NCI-H345 (cell line): ENCODE measurements around the gene FGFR4.

Source experiments
- DNase-seq: peaks from one replicate; lab custom pipeline; 2025; lab: John Stamatoyannopoulos, UW

FGFR4 gene

GRCh38 chr5:177085985-177086653, 596 bp upstream of the FGFR4 start:
- no peak for DNase-seq

GRCh38 chr5:177087398-177088005, 787 bp downstream of the FGFR4 start:
- DNase-seq = no peak

GRCh38 chr5:177089127-177089526, 2.4 kb downstream of the FGFR4 start:
- DNase-seq = no peak

GRCh38 chr5:177089825-177090641, 3.3 kb downstream of the FGFR4 start:
- no peak for DNase-seq

- DNase-seq = no peak
Observed at GRCh38 chr5:177090813-177091212, 4.1 kb downstream of the FGFR4 start.

- DNase-seq = no peak
Observed at GRCh38 chr5:177091232-177091631, 4.5 kb downstream of the FGFR4 start.

GRCh38 chr5:177092178-177093081, 5.7 kb downstream of the FGFR4 start:
- no peak for DNase-seq

GRCh38 chr5:177093082-177093712, 6.5 kb downstream of the FGFR4 start:
- DNase-seq = no peak

GRCh38 chr5:177093803-177094202, 7.1 kb downstream of the FGFR4 start:
- DNase-seq = no peak

GRCh38 chr5:177094224-177095087, 7.7 kb downstream of the FGFR4 start:
- no peak for DNase-seq

GRCh38 chr5:177095088-177095669, 8.5 kb downstream of the FGFR4 start:
- DNase-seq = no peak

- DNase-seq = no peak
Observed at GRCh38 chr5:177096162-177097015, 9.7 kb downstream of the FGFR4 start.

- no peak for DNase-seq
Observed at GRCh38 chr5:177097016-177097985, 10.6 kb downstream of the FGFR4 start.

- no peak for DNase-seq
Observed at GRCh38 chr5:177098120-177098469, 11.4 kb downstream of the FGFR4 start.

- no peak for DNase-seq
Observed at GRCh38 chr5:177098470-177099141, 11.9 kb downstream of the FGFR4 start.

- peak; percentile 88 for DNase-seq
Observed at GRCh38 chr5:177099422-177100093, 12.8 kb downstream of the FGFR4 start.

- no peak for DNase-seq
Observed at GRCh38 chr5:177100714-177101121, 14.0 kb downstream of the FGFR4 start.
